ENCODE results near the gene ALAS1.

ALAS1 gene

GRCh38 chr3:52198643-52199608 lies 966 bp downstream of the ALAS1 start:
- DNase-seq (ENCODE audit: low read depth in 2 of 2): no peak

DNA sequence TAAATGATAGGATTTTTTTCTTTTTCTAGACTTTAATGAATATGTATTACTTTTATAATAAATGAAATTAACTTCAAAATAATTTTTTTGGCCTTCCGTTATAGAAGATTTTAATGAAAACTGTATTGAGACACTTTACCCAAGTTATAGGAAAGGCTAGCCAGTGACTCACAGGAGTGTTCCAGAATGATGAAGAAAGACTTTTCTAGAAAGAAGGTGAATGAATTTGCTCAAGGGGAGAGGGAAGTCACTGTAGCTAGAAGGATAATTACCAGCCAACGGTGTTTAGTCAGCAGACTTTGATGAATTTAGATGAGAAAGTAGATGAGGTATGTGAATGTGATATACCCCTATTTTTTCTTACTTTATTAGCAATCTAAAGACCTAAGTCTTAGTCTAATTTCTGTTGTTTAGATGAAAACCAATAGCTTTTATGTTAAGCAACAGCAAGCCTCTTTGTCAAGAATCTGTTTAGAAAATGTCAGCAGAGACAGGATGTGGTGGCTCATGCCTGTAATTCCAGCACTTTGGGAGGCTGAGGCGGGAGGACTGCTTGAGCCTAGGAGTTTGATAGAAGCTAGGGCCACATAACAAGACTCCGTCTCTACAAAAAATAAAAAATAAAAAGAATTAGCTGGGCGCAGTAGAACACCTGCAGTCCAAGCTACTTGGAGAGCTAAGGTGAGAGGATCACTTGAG lies 3.2 kb downstream of the ALAS1 start:
- DNase-seq (ENCODE audit: low read depth in 2 of 2): no peak

GRCh38 chr3:52202384-52203077 lies 4.6 kb downstream of the ALAS1 start:
- DNase-seq (ENCODE audit: low read depth in 2 of 2): no peak

GRCh38 chr3:52203701-52204100 lies 5.7 kb downstream of the ALAS1 start:
- DNase-seq (ENCODE audit: low read depth in 2 of 2): no peak

DNA sequence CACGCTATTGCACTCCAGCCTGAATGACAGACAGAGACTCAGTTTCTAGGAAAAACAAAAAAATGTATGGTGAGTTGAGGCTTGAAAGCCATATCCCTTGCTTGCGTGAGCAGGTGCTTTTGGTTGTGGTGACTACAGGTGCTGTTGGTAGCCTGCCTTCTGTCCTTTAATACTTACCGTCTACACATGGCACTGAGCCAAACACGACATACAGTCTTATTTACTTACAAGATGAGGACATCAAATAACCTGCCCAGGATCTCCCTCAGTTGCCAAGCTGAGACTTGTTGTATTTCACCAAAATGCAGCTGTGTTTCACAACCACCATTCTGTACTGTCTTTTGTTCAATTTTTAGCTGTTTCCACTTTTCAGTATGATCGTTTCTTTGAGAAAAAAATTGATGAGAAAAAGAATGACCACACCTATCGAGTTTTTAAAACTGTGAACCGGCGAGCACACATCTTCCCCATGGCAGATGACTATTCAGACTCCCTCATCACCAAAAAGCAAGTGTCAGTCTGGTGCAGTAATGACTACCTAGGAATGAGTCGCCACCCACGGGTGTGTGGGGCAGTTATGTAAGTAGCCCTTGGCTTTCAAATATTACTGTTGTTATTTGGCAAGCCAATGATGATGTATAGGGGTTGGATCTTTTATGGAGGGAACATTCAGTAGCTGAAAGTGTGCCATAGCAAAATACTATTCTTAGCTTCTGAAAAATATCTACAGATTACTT lies 6.5 kb downstream of the ALAS1 start:
- no peak for DNase-seq (ENCODE audit: low read depth in 2 of 2)

DNA sequence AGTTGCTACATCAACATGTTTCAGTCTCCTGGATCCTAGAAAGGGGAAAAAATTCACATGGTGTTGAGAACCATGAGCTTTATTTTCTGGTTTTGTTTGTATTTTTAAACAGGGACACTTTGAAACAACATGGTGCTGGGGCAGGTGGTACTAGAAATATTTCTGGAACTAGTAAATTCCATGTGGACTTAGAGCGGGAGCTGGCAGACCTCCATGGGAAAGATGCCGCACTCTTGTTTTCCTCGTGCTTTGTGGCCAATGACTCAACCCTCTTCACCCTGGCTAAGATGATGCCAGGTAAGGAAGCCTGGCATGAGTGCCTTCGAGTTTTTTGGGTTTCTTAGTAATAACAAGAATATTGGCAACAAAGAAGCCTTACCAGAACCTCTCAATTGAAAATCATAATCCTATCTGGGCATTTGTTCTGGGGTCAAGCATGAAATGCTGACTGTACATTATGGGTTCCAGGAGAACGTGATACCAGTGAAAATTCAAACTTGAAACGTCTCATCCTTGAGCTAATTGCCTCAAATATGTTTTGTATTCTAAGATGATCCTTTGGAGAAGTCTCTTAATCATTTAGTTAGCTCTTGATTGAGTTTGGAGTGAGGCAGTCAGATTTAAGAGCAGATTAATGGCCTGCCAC lies 7.9 kb downstream of the ALAS1 start:
- DNase-seq (ENCODE audit: low read depth in 2 of 2): no peak

- no peak for DNase-seq (ENCODE audit: low read depth in 2 of 2)
Measured at GRCh38 chr3:52208556-52208955, 10.6 kb downstream of the ALAS1 start.

GRCh38 chr3:52210037-52210436 lies 12.1 kb downstream of the ALAS1 start:
- DNase-seq (ENCODE audit: low read depth in 2 of 2): no peak

- no peak for DNase-seq (ENCODE audit: low read depth in 2 of 2)
Measured at GRCh38 chr3:52210550-52211046, 12.6 kb downstream of the ALAS1 start.

DNA sequence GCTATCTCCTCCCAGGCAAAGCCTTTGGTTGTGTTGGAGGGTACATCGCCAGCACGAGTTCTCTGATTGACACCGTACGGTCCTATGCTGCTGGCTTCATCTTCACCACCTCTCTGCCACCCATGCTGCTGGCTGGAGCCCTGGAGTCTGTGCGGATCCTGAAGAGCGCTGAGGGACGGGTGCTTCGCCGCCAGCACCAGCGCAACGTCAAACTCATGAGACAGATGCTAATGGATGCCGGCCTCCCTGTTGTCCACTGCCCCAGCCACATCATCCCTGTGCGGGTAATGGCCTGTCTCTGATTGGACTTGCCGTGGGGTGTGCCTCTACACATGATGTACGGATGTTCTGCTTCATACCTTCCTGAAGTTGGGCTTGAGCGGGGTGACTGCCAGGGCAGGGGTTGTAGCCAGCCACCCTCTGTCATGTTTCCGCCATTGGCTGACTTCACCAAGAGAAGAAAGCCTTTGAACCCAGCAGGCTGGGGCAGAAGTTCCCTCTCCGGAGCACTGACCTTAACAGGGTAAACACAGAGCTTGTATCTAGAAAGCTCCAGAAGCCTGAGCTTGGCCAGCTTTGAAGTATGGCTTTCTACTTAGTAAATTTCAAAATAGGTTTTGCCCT lies 13.4 kb downstream of the ALAS1 start:
- no peak for DNase-seq (ENCODE audit: low read depth in 2 of 2)

- DNase-seq (ENCODE audit: low read depth in 2 of 2): no peak
Measured at GRCh38 chr3:52213005-52213404, 15.0 kb downstream of the ALAS1 start.

GRCh38 chr3:52213901-52214300 lies 15.9 kb downstream of the ALAS1 start:
- DNase-seq (ENCODE audit: low read depth in 2 of 2): no peak

GRCh38 chr3:52215351-52215750 lies 17.4 kb downstream of the ALAS1 start:
- no peak for DNase-seq (ENCODE audit: low read depth in 2 of 2)

- DNase-seq (ENCODE audit: low read depth in 2 of 2): peak in 1 of 2 donors; percentile 45
Measured at GRCh38 chr3:52216585-52217408, 18.8 kb downstream of the ALAS1 start.

DNA sequence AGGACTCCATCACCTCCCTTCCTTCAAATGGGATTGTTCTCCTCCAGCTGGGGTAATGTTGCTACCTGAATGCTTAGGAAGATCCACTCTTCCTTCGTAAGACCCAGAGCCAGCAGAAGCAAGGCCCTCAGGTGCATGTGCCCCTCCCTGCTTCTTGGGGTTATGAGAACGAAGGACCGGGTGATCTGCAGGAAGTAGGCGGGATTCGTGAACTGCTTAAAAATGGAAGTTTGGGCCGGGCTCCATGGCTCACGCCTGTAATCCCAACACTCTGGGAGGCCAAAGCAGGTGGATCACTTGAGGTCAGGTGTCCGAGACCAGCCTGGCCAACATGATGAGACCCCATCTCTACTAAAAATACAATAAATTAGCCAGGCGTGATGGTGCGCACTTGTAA lies 19.4 kb downstream of the ALAS1 start:
- no peak for DNase-seq (ENCODE audit: low read depth in 2 of 2)

- DNase-seq (ENCODE audit: low read depth in 2 of 2): no peak
Measured at GRCh38 chr3:52218026-52218425, 20.1 kb downstream of the ALAS1 start.

DNA sequence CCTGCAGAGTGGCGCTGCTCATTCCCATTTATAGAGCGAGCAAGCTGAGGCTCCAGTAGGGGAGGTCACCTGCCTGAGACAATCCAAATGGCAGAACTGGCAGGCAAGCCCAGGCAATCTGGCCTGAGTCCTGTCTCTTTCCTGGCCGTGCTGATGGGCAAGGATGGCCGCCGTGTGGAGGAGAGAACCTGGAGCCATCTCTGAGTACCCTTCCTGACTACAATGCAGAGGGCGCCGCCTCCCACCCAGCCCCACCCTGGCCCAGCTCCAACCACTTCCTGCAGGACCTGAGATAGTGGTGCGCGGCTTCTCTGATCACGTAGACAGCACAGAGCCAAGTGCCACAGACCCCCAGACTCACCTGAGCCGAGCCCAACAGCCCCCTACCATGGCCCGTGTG lies 20.5 kb downstream of the ALAS1 start:
- DNase-seq (ENCODE audit: low read depth in 2 of 2): no peak

- no peak for DNase-seq (ENCODE audit: low read depth in 2 of 2)
Measured at GRCh38 chr3:52218937-52219650, 21.1 kb downstream of the ALAS1 start.
